Superior temporal gyrus (tissue), 1 donor: ENCODE measurements around the gene THRSP.

ENCODE experiments used
- DNase-seq: peaks from one replicate; pipeline ENCODE4 v3.0.0-alpha.2; 2016; ENCODE audit errors: extremely low spot score

Gene THRSP

DNA sequence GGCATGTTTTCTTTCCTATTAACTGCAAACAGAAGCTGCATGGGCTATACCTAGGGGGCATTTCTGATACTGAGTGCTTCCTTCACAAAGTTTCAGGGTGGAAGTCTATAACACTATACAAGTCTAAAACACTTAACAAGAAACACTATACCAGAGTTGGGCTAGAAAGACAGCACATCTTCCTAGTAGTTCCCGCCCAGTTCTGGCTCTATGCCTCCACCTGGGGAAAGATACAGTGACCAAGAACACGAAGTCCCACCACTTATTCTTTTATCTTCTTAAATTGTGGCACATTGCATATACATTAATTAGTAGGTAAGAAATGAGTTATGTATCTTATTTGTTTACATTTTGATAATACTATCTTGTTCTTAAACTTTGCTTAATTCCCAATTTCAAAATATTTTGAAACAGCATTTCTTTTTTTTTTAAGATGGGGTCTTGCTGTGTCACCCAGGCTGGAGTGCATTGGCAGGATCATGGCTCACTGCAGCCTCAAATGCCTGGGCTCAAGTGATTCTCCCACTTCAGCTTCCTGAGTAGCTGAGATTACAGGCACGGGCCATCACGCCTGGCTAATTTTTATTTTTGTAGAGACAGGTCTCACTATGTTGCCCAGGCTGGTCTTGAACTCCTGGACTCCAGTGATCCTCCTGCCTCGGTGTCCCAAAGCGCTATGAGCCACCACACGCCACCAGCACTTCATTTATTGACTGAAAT is 34.2 kb downstream of the THRSP start:
- DNase-seq = no peak

GRCh38 chr11:78099666-78100065 is 36.0 kb downstream of the THRSP start:
- DNase-seq = no peak

DNA sequence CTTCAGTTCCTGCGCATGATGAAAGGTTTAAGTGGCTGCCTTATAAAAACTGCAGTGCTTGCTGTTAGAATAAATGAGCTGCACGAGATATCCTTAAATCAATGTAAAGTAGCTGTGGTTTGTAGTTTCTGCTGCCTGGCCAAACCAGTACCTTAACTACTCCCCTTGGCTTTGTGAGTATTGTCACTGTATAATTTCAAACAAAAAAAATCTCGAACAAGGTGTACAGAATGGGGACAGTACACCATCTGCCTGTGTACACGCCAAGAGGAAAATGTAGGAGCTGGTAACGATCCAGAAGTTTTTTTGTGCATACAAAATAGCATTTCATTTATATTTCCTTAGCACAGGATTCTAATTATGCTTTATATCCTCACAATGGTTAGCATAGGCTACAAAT is 36.6 kb downstream of the THRSP start:
- DNase-seq = peak; percentile 51

DNA sequence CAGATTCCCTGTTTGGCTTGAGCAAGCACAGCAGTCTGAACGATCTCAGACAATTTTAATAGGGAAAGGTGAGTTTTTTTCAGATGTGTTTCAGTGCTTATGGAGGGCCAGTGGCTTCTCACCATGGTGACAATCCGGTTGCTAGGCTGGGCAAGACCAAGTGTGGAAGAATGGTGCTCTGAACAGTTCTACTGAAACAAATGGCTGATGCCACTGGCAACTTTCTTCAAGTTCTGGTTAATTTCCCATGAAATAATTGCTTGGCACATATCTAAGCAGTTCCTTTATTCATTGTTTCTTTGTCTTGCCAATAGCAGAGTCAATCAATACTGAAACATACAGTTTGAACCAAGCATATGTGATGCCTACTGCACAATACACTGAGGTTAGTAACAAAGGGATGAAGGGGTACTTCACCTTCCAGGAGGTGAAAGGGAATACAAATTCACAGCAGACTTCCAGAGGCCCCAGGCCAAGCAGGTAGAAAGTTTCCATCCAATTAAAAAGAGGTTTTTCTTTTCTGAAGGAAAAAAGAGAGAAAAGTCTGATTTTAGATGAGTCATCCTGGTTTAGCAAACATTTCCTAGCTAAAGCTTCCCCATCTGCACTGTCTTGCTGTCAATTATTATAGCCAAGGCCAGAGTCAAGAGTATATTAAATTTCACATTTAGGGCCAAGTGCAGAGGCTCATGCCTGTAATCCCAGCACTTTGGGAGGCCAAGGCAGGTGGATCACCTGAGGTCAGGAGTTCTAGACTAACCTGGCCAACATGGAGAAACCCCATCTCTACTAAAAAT is 37.2 kb downstream of the THRSP start:
- peak; percentile 58 for DNase-seq

GRCh38 chr11:78109081-78110015 is 45.7 kb downstream of the THRSP start:
- DNase-seq = peak; percentile 48

GRCh38 chr11:78110351-78110750 is 46.7 kb downstream of the THRSP start:
- DNase-seq = no peak

GRCh38 chr11:78110830-78111229 is 47.2 kb downstream of the THRSP start:
- no peak for DNase-seq

GRCh38 chr11:78111298-78111697 is 47.6 kb downstream of the THRSP start:
- no peak for DNase-seq

DNA sequence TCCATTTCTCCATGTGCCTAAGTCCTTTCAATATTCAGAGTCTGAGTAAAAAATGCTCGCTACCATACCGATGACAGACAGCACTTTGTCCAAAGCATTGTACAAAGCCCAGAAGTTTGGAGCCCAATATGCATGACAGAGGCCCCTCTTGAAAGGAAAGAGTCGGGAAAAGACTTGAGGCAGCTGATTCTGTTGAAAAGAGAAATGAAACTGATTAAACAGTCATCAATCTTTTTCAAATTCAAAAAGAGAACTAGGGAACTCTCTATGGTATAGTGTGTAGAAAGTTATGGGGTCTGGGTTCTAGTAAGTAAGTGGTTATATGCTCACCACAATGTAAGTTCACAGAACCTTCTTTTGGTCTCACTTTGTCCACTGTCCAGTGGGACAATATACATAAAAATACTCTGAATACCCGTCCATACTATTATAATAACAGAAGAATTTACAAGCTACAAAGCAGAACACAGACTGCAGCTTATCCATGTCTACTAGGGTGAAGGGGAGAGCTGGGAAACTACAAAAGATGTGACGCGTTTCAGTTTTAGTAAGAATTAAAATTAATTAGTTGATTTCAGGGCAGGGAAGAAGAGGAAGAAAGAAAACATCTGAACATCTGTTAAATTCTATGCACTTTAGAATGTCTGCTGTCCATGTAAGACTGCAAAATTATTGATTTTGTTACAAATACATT is 49.1 kb downstream of the THRSP start:
- DNase-seq = no peak
